ENCODE data around the gene SMIM35. TPM values are rescaled to one million over a fixed set of nuclear protein-coding genes. Genes with fewer than 3 reads are reported as not detected.

Gene SMIM35
- total RNA-seq, 1 experiment from 2014 or later = not detected

GRCh38 chr11:118117790-118118601 is 31.2 kb upstream of the SMIM35 start:
- Histone ChIP-seq H4K20me1 (ENCODE audit: control insufficient read depth, insufficient read depth, insufficient read length) (no peaks in the 10 kb centered on the region), H3K23ac (ENCODE audit: insufficient read length, low read depth, low read length) (no peak overlapping the region), H3T11ph (ENCODE audit: low read length) (no peak overlapping the region), H3K4ac (ENCODE audit: low read depth, low read length) (no peak overlapping the region; the same call in 1 of the 2 replicates), H3K4me2 (ENCODE audit: insufficient read depth, insufficient read length, low read length) (no peak overlapping the region), H3K27ac (ENCODE audit: insufficient read length, low read depth, low read length) (no peak overlapping the region), H4K5ac (ENCODE audit: insufficient read length, low read depth, low read length) (no peak overlapping the region), H3K9ac (ENCODE audit: extremely low read depth, insufficient read length, low read length) (no peak overlapping the region), H3K56ac (ENCODE audit: insufficient read length, low read depth, low read length) (no peak overlapping the region), H3K14ac (ENCODE audit: insufficient read depth, low read length) (no peak overlapping the region), H3K23me2 (ENCODE audit: insufficient read length, low read depth, low read length, poor library complexity, severe bottlenecking) (no peaks in the 10 kb centered on the region), H4K91ac (ENCODE audit: insufficient read length, low read depth, low read length) (no peak overlapping the region), H3K18ac (ENCODE audit: insufficient read length, low read depth, low read length) (no peak overlapping the region), H2AFZ (ENCODE audit: low read length) (no peak overlapping the region), H3K79me2 (ENCODE audit: insufficient read depth, low read length) (no peaks in the 10 kb centered on the region), H3K79me1 (ENCODE audit: insufficient read depth, low read depth, low read length, poor library complexity, severe bottlenecking) (no peaks in the 10 kb centered on the region), H2BK120ac (ENCODE audit: low read depth, low read length, poor library complexity, severe bottlenecking) (no peak overlapping the region), H2BK12ac (ENCODE audit: insufficient read length, low read depth, low read length) (no peak overlapping the region), H2BK20ac (ENCODE audit: low read depth, low read length, poor library complexity, severe bottlenecking) (no peak overlapping the region), H3K9me3 (ENCODE audit: control insufficient read depth, low read depth, low read length) (no peaks in the 10 kb centered on the region), H2BK5ac (ENCODE audit: insufficient read length, low read length) (no peak overlapping the region), H2AK5ac (ENCODE audit: insufficient read length, low read length) (no peak overlapping the region), H3K4me1 (ENCODE audit: insufficient read depth, low read length) (no peaks in the 10 kb centered on the region), H2BK15ac (ENCODE audit: low read depth, low read length) (no peak overlapping the region), H4K8ac (replicated peaks; ENCODE audit: insufficient read length, low read depth, low read length) (no peak overlapping the region), H3K27me3 (ENCODE audit: insufficient read depth, low read length) (no peaks in the 10 kb centered on the region)
- no peak for TF ChIP-seq CTCF (conservative IDR thresholded peaks at IDR 0.05)
- peaks cover 22 to 31% of the 10 kb centered on the region in 2 experiments for H3K4me1 Mint-ChIP-seq
- WGBS (ENCODE audit: extremely low coverage, insufficient read length, low lambda C conversion rate) = no CpG with 5 or more reads among the region's 9 CpGs
- DNase-seq = no peak
- H3K9me3 Mint-ChIP-seq = peaks cover 0 to 2% of the 10 kb centered on the region in 2 experiments; a peak in 2 of 5 replicates
- no peak overlapping the region; a peak in 1 of 5 replicates for H3K4me3 Mint-ChIP-seq
- H3K27me3 Mint-ChIP-seq (ENCODE audit: low read depth) = peaks cover 9% of the 10 kb centered on the region
- H3K36me3 Mint-ChIP-seq (ENCODE audit: insufficient read depth in 1 of 3, low read depth in 3 of 3) = no peaks in the 10 kb centered on the region
- peak overlapping the region in 1 of 3 experiments; percentile 37; a peak in 2 of 7 replicates for H3K27ac Mint-ChIP-seq

Measured in H9 (cell line).